Choroid plexus epithelial cell (primary cell): ENCODE measurements around the gene DYSF.

Source experiments
- DNase-seq: peaks from one replicate; pipeline ENCODE4 v3.0.0-alpha.2; 2010; ENCODE audit warnings: low read depth
- H3K4me3 ChIP-seq: 2 replicates; pipeline ENCODE4 v1.5.1; 2011; ENCODE audit warnings: low read depth, mild to moderate bottlenecking, control low read depth, low read length, moderate library complexity
- CTCF ChIP-seq: conservative IDR thresholded peaks from 2 replicates; pipeline ENCODE4 v1.5.1; 2011; ENCODE audit warnings: low read depth, mild to moderate bottlenecking, control low read depth, inconsistent platforms, low read length, moderate library complexity

DYSF gene

GRCh38 chr2:71550801-71551630 is 97.7 kb downstream of the DYSF start:
- TF ChIP-seq CTCF = no peak
- no peak overlapping the region for H3K4me3 ChIP-seq
- DNase-seq = no peak

- no peak for TF ChIP-seq CTCF
- DNase-seq = no peak
- no peak overlapping the region for H3K4me3 ChIP-seq
Measured at GRCh38 chr2:71551631-71551915, 98.2 kb downstream of the DYSF start.

GRCh38 chr2:71552356-71552755 is 99.0 kb downstream of the DYSF start:
- DNase-seq = no peak
- no peak for TF ChIP-seq CTCF
- H3K4me3 ChIP-seq = no peak overlapping the region

GRCh38 chr2:71552861-71553301 is 99.5 kb downstream of the DYSF start:
- no peak for DNase-seq
- no peak for TF ChIP-seq CTCF
- no peak overlapping the region for H3K4me3 ChIP-seq

GRCh38 chr2:71554028-71554705 is 100.8 kb downstream of the DYSF start:
- TF ChIP-seq CTCF = no peak
- no peak for DNase-seq
- no peak overlapping the region for H3K4me3 ChIP-seq

- H3K4me3 ChIP-seq = no peak overlapping the region
- TF ChIP-seq CTCF = no peak
- no peak for DNase-seq
Measured at GRCh38 chr2:71554706-71555056, 101.3 kb downstream of the DYSF start.

GRCh38 chr2:71555798-71556454 is 102.6 kb downstream of the DYSF start:
- TF ChIP-seq CTCF = no peak
- no peak overlapping the region for H3K4me3 ChIP-seq
- no peak for DNase-seq
